ENCODE measurements around the gene SETX. TPM values are rescaled to one million over a fixed set of nuclear protein-coding genes. Genes with fewer than 3 reads are reported as not detected.
"Not testable (repeated sequence)": the region's sequence is repeated elsewhere in the genome, so short reads cannot be mapped to it uniquely, and the experiment has no call there.

SETX gene
- polyA plus RNA-seq, 1 donor = 38.5 TPM

GRCh38 chr9:132378416-132378815 lies 23.6 kb upstream of the SETX start:
- H3K27me3 ChIP-seq (ENCODE audit: control insufficient read depth, insufficient read depth, low read length); H3K4me3 ChIP-seq (ENCODE audit: low read length); DNase-seq; H3K9me3 ChIP-seq (ENCODE audit: control insufficient read depth, low read depth, low read length); H3K4me1 ChIP-seq (ENCODE audit: control insufficient read depth, insufficient read depth, low read length); H3K27ac ChIP-seq (ENCODE audit: low read length): not testable (repeated sequence)
- H3K36me3 ChIP-seq (ENCODE audit: control insufficient read depth, insufficient read depth, low read length) = peaks cover 42% of the 10 kb centered on the region
- no CpG with 5 or more reads among the region's 3 CpGs for WGBS (ENCODE audit: insufficient coverage, low lambda C conversion rate)

DNA sequence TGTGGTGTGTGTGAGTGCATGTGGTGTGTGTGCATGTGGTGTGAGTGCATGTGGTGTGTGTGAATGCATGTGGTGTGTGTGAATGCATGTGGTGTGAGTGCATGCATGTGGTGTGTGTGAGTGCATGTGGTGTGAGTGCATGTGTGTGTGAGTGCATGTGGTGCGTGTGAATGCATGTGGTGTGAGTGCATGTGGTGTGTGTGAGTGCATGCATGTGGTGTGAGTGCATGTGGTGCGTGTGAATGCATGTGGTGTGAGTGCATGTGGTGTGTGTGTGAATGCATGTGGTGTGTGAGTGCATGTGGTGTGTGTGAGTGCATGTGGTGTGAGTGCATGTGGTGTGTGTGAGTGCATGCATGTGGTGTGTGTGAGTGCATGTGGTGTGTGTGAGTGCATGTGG lies 23.0 kb upstream of the SETX start:
- not testable (repeated sequence) for H3K4me1 ChIP-seq (ENCODE audit: control insufficient read depth, insufficient read depth, low read length); DNase-seq; H3K27ac ChIP-seq (ENCODE audit: low read length); H3K4me3 ChIP-seq (ENCODE audit: low read length); H3K9me3 ChIP-seq (ENCODE audit: control insufficient read depth, low read depth, low read length); H3K27me3 ChIP-seq (ENCODE audit: control insufficient read depth, insufficient read depth, low read length)
- peaks cover 42% of the 10 kb centered on the region for H3K36me3 ChIP-seq (ENCODE audit: control insufficient read depth, insufficient read depth, low read length)
- no CpG with 5 or more reads among the region's 2 CpGs for WGBS (ENCODE audit: insufficient coverage, low lambda C conversion rate)

DNA sequence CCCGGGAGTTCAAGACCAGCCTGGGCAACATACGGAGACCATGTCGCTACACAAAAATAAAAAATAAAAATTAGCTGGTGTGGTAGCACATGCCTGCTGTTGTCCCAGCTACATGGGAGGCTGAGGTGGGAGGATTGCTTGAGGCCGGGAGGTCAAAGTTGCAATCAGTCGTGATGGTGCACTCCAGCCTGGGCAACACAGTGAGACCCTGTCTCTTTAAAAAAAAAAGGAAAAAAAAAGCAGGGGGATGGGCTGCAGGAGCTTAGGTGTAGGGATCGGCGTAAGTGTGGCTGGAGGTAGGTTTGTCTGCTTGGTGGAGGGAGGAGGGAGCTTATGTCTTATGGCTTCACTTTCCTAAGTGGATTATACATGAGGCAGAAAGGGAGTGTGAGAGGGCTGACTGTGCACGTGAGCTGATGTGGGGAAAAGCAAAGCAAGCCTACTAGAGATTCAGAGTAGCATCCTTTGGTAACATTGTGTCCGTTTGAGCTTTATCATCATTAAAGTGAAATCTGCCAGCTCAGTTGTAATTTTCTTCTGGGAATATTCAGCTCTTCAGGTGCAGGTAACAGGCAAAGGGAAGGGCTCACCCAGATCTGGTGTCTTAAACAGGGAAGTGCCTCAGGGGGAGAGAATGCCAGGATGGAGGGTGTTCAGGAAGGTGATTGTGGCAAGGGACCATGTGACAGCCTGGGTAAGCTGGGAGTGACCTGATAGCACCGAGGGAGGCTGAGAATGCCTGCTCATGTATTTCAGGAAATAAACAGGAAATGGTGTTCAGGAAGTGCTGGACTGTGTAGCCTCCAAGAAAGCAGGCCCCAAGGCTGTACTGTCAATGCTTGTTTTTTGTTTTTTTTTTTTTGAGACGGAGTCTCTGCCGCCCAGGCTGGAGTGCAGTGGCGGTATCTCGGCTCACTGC lies 17.6 kb upstream of the SETX start:
- peak overlapping the region; percentile 16 for H3K27ac ChIP-seq (ENCODE audit: low read length)

GRCh38 chr9:132370592-132370991 lies 15.8 kb upstream of the SETX start:
- WGBS (ENCODE audit: insufficient coverage, low lambda C conversion rate) = no CpG with 5 or more reads among the region's 4 CpGs

More for the DNA sequence above, 17.6 kb upstream of the SETX start:
- no peaks in the 10 kb centered on the region for H3K4me1 ChIP-seq (ENCODE audit: control insufficient read depth, insufficient read depth, low read length)
- peaks cover 18% of the 10 kb centered on the region for H3K36me3 ChIP-seq (ENCODE audit: control insufficient read depth, insufficient read depth, low read length)
- WGBS (ENCODE audit: insufficient coverage, low lambda C conversion rate) = no CpG with 5 or more reads among the region's 14 CpGs
- DNase-seq = peak; percentile 9 to 24
- no peaks in the 10 kb centered on the region for H3K27me3 ChIP-seq (ENCODE audit: control insufficient read depth, insufficient read depth, low read length)
- no peak overlapping the region for H3K4me3 ChIP-seq (ENCODE audit: low read length)
- no peaks in the 10 kb centered on the region for H3K9me3 ChIP-seq (ENCODE audit: control insufficient read depth, low read depth, low read length)

GRCh38 chr9:132369421-132369820 lies 14.6 kb upstream of the SETX start:
- Histone ChIP-seq H3K9me3 (ENCODE audit: control insufficient read depth, low read depth, low read length) (no peaks in the 10 kb centered on the region), H3K4me1 (ENCODE audit: control insufficient read depth, insufficient read depth, low read length) (no peaks in the 10 kb centered on the region), H3K27me3 (ENCODE audit: control insufficient read depth, insufficient read depth, low read length) (no peaks in the 10 kb centered on the region), H3K27ac (ENCODE audit: low read length) (no peak overlapping the region), H3K4me3 (ENCODE audit: low read length) (no peak overlapping the region), H3K36me3 (ENCODE audit: control insufficient read depth, insufficient read depth, low read length) (no peaks in the 10 kb centered on the region)
- no peak for DNase-seq
- WGBS (ENCODE audit: insufficient coverage, low lambda C conversion rate) = no CpG with 5 or more reads among the region's 4 CpGs

More at GRCh38 chr9:132370592-132370991, 15.8 kb upstream of the SETX start:
- no peaks in the 10 kb centered on the region for H3K9me3 ChIP-seq (ENCODE audit: control insufficient read depth, low read depth, low read length)
- no peak overlapping the region for H3K4me3 ChIP-seq (ENCODE audit: low read length)
- no peaks in the 10 kb centered on the region for H3K27me3 ChIP-seq (ENCODE audit: control insufficient read depth, insufficient read depth, low read length)
- no peak overlapping the region for H3K27ac ChIP-seq (ENCODE audit: low read length)
- no peaks in the 10 kb centered on the region for H3K4me1 ChIP-seq (ENCODE audit: control insufficient read depth, insufficient read depth, low read length)
- peaks cover under 1% of the 10 kb centered on the region for H3K36me3 ChIP-seq (ENCODE audit: control insufficient read depth, insufficient read depth, low read length)
- no peak for DNase-seq

DNA sequence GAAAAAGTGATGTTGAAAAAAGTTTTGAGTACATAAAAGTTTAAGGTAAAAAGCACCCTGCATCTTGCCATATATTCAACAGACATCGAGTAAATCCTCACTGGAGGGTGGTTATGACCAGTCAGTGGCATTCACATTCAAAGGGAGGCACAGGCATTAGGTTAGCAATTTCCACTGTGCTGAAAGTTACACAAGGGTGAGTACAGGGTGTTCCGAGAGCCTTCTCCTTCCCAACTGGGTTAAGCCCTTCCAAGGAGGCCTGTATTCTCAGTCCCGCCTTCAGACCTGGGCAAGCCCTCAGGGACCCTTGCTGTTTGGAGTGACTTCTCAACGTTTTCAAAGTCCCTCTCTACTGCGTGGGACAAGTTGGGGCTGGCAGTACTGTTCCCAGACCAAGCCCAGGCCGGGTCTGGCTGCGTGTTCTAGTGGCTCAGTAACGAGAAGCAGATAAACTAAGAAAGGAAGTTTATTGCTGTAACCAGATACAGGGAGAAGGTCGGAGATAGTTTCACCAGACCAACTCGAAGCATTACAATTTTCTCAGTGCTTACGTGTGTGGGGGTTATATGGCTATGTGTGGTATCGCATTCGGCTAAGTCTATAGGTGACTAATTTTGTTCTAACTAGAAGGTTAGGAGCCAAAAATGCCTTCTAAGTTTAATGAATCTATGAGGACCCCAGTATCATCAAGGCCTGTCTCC lies 13.0 kb upstream of the SETX start:
- no peaks in the 10 kb centered on the region for H3K27me3 ChIP-seq (ENCODE audit: control insufficient read depth, insufficient read depth, low read length)
- H3K9me3 ChIP-seq (ENCODE audit: control insufficient read depth, low read depth, low read length) = no peaks in the 10 kb centered on the region
- no peaks in the 10 kb centered on the region for H3K4me1 ChIP-seq (ENCODE audit: control insufficient read depth, insufficient read depth, low read length)
- H3K27ac ChIP-seq (ENCODE audit: low read length) = no peak overlapping the region
- H3K4me3 ChIP-seq (ENCODE audit: low read length) = no peak overlapping the region
- no peak for DNase-seq
- no peaks in the 10 kb centered on the region for H3K36me3 ChIP-seq (ENCODE audit: control insufficient read depth, insufficient read depth, low read length)
- WGBS (ENCODE audit: insufficient coverage, low lambda C conversion rate) = no CpG with 5 or more reads among the region's 13 CpGs

- H3K9me3 ChIP-seq (ENCODE audit: control insufficient read depth, low read depth, low read length) = no peaks in the 10 kb centered on the region
- H3K4me3 ChIP-seq (ENCODE audit: low read length) = no peak overlapping the region
- no peak for DNase-seq
- H3K27ac ChIP-seq (ENCODE audit: low read length) = no peak overlapping the region
- H3K27me3 ChIP-seq (ENCODE audit: control insufficient read depth, insufficient read depth, low read length) = no peaks in the 10 kb centered on the region
- H3K36me3 ChIP-seq (ENCODE audit: control insufficient read depth, insufficient read depth, low read length) = no peaks in the 10 kb centered on the region
- H3K4me1 ChIP-seq (ENCODE audit: control insufficient read depth, insufficient read depth, low read length) = no peaks in the 10 kb centered on the region
- WGBS (ENCODE audit: insufficient coverage, low lambda C conversion rate) = 100% methylated on average over 4 of the region's 4 CpGs
Observed at GRCh38 chr9:132366481-132366880, 11.7 kb upstream of the SETX start.

- H3K9me3 ChIP-seq (ENCODE audit: control insufficient read depth, low read depth, low read length) = no peaks in the 10 kb centered on the region
- no peaks in the 10 kb centered on the region for H3K36me3 ChIP-seq (ENCODE audit: control insufficient read depth, insufficient read depth, low read length)
- H3K4me1 ChIP-seq (ENCODE audit: control insufficient read depth, insufficient read depth, low read length) = no peaks in the 10 kb centered on the region
- 63% methylated on average over 1 of the region's 3 CpGs for WGBS (ENCODE audit: insufficient coverage, low lambda C conversion rate)
- H3K27me3 ChIP-seq (ENCODE audit: control insufficient read depth, insufficient read depth, low read length) = no peaks in the 10 kb centered on the region
- H3K27ac ChIP-seq (ENCODE audit: low read length) = no peak overlapping the region
- no peak for DNase-seq
- no peak overlapping the region for H3K4me3 ChIP-seq (ENCODE audit: low read length)
Observed at GRCh38 chr9:132365986-132366385, 11.2 kb upstream of the SETX start.

DNA sequence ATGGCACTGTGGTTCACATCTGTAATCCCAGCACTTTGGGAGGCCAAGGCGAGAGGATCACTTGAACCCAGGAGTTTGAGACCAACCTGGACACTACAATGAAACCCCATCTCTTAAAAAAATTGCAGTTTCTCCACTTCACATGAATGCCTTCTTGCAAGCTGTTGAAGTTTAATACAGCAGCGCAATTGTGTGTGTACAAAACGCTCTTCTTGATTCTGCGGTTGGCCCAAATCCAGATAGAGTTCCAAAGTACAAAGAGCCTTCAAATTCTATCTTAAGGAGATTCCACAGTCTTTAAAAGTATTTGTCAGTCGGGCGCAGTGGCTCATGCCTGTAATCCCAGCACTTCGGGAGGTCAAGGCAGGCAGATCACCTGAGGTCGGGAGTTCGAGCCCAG lies 9.3 kb upstream of the SETX start:
- DNase-seq = no peak
- Histone ChIP-seq H3K27ac (ENCODE audit: low read length) (no peak overlapping the region), H3K4me1 (ENCODE audit: control insufficient read depth, insufficient read depth, low read length) (no peaks in the 10 kb centered on the region), H3K36me3 (ENCODE audit: control insufficient read depth, insufficient read depth, low read length) (no peaks in the 10 kb centered on the region), H3K9me3 (ENCODE audit: control insufficient read depth, low read depth, low read length) (no peaks in the 10 kb centered on the region), H3K4me3 (ENCODE audit: low read length) (no peak overlapping the region), H3K27me3 (ENCODE audit: control insufficient read depth, insufficient read depth, low read length) (no peaks in the 10 kb centered on the region)
- WGBS (ENCODE audit: insufficient coverage, low lambda C conversion rate) = no CpG with 5 or more reads among the region's 9 CpGs

GRCh38 chr9:132357764-132358163 lies 3.0 kb upstream of the SETX start:
- no peak for DNase-seq
- peaks cover 7% of the 10 kb centered on the region for H3K36me3 ChIP-seq (ENCODE audit: control insufficient read depth, insufficient read depth, low read length)
- H3K4me1 ChIP-seq (ENCODE audit: control insufficient read depth, insufficient read depth, low read length) = peaks cover 10% of the 10 kb centered on the region
- no peak overlapping the region for H3K4me3 ChIP-seq (ENCODE audit: low read length)
- 100% methylated on average over 1 of the region's 7 CpGs for WGBS (ENCODE audit: insufficient coverage, low lambda C conversion rate)
- H3K27ac ChIP-seq (ENCODE audit: low read length) = no peak overlapping the region
- no peaks in the 10 kb centered on the region for H3K27me3 ChIP-seq (ENCODE audit: control insufficient read depth, insufficient read depth, low read length)
- H3K9me3 ChIP-seq (ENCODE audit: control insufficient read depth, low read depth, low read length) = peaks cover 5% of the 10 kb centered on the region

Measured in large intestine (tissue), 3 donors.